ENCODE data around the gene CALCOCO1.
"Not testable (repeated sequence)": the region's sequence is repeated elsewhere in the genome, so short reads cannot be mapped to it uniquely, and the experiment has no call there.

CALCOCO1 gene

GRCh38 chr12:53727310-53728041 is at the start of gene CALCOCO1:
Gene CALCOCO1, minus strand, starts transcription at chr12:53727452. Its CDS starts 2,210 bp downstream, at chr12:53725242.
- peak; percentile 86 to 94 (median 89) for DNase-seq

- no peak for DNase-seq
These were observed 49.6 kb upstream of the CALCOCO1 start for GRCh38 chr12:53776872-53777271.

DNA sequence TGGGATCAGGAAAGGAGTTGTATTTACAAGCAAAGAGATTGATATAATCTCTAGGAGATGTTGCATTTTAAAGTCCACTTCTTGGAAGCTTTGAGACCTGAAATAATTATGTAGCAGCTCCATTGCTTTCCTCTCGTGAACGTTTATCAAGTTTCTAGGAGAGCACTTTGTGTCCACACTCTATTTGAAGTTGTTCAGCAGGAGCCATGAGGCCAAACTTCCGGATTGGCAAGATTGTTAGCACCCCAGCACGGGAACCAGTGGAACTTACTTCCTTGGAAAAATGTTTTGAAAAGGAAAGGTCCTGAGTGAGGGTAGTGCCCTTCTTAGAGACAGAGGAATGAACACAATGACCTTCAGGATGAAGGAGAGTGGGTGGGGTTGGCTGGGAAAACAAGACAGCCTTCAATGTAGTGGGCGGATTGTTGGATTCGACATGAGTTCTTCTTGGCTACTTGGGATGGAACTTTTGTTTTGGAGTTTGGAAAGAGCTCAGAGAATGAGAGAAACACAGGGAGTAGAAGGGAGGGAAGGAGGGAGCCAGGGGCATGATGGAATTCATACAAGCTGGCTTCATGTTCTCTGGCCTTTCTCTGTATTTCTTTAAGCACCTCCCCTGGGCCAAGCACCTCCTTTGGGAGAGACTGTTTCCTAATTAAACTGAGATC is 48.4 kb upstream of the CALCOCO1 start:
- DNase-seq, result no peak

DNA sequence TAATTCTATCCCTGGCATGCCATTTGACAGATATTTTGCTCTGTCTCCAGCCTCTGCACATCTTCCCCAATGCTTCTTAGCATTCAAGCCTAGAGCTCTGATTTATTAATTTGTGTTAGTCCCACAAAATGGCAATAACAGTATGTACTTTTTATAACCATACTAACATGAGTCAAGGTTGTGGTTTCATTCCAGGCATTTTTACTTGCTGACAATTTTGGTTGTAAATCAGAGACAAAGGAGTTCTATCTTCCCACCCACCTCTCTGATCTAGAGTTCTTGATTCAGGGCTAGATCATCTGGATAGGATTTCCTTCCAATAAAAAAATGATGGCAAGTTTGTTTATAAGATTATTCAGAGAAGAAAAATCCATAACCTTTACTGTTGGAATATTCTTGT is 43.0 kb upstream of the CALCOCO1 start:
- no peak for DNase-seq

DNA sequence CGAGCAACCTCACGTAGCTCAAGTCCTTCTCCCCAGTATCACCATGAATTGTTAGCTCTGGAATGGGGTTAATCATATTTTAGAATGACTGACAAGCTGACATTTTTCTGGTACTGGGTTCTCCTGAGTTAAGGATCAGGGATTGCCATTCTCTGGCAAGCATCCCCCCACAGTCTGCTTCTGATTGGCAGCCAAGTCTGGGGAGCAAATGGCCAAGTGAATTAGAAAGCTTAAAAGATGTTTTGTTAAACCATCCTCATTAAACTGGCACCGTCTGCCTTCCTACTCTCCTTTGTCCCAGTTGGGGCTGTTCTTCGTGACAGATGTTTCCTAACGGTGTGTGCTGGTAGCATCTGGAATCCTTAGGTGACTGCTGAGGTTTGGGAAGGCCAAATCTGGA is 41.7 kb upstream of the CALCOCO1 start:
- no peak for DNase-seq

DNA sequence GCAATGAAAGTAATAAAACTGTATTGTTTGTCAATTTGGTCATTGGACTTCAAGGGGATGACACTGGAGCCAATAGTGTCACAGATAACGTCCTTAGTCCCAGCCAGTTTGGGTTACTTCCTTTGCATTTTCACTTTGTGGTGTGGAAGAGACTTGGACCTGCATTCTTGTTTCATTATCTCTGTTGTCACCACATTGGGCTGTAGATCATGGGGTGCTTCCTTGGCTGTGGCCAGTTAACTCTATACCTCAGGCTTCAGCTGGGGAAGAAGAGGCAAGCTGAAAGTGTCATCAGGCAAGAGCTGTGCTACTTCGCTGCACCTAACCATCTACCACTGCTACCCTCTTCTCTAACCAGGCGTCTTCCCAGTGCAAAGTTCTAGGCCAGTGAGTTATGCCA is 39.6 kb upstream of the CALCOCO1 start:
- DNase-seq, result no peak

- no peak for DNase-seq
These were observed 38.6 kb upstream of the CALCOCO1 start for GRCh38 chr12:53765891-53766290.

- DNase-seq, result no peak
These were observed 37.4 kb upstream of the CALCOCO1 start for GRCh38 chr12:53764615-53765014.

- not testable (repeated sequence) for DNase-seq
These were observed 35.5 kb upstream of the CALCOCO1 start for GRCh38 chr12:53762793-53763192.

DNA sequence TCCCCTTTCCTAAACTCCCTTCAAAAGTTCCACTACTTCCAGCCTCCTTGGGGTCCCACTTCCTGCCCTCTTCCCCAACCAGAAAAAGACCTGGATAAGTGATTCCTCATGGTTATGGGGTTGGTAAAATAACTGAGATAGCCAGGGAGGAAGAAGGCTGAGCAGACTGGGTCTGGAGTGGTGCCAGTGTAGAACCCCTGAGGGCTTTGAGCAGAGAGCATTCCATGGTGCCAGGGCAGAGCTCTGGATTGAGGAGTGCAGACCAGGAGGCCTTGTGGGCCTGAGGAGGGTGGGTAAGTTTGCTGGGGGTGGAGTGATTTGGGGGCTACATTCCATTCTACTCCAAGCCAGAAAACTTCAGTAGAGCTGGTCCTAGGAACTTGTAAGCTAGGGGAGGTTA is 34.1 kb upstream of the CALCOCO1 start:
- no peak for DNase-seq

DNA sequence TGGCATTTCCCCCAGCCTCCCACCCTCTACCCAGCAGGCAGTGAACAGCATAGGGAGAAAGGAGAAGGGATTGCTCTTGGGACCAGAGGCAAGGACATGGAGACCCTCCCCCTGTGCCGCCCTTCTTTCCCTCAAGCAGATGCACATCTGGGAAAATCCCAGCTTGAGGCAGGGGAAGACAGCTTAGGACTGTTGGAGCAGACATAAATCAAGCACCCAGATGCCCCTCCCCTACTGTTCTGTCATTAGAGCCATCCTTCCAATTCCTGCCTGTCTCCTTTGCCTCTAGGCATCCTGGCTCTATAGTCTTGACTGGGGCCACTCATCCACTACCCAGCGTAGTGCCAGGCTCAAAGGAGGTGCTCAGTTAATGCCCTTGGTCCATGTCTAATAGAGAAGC is 32.0 kb upstream of the CALCOCO1 start:
- no peak for DNase-seq

DNA sequence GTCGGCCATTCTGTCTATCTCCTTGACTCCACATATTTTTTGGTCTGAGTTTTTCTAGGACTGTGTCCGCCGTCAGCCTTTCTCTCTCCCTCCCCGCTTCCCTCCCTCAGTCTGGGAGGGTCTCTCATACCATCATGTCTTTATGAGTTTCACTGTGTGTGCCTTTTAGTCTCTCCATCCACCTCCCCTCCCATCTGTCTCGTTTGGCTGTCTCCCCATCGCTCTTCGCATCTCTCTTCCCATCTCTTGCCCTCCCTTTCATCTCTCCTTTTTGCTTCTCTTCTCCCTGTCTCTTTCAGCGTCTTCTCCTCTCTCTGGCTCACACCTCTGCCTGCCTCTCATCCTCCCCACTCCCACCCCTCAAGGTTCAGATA is 31.5 kb upstream of the CALCOCO1 start:
- DNase-seq, result no peak

GRCh38 chr12:53758081-53758729 is 31.0 kb upstream of the CALCOCO1 start:
- DNase-seq, result no peak

- peak; percentile 56 to 67 (median 66) for DNase-seq
These were observed 30.0 kb upstream of the CALCOCO1 start for GRCh38 chr12:53757101-53757770.

GRCh38 chr12:53756300-53757100 is 29.2 kb upstream of the CALCOCO1 start:
- no peak for DNase-seq

DNA sequence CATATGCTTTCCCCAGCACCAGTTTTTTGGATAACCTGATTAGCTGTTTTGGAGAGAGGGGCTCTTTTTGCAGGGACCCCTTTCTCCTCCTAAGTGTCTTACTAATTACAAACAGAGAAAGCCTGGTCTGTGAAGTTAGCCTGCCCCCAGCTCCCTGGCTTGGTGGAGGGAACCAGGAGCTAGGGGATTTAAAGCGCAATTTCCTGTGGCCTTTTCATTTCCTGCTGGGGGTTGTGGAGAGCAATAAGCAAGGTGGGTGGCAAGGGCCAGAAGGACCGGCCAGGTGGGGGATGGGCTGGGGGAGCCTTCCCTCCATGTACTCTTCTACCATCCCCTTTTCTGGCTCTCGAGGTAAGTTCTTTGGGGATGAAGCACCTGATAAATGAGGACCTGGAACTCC is 28.6 kb upstream of the CALCOCO1 start:
- DNase-seq, result no peak

DNA sequence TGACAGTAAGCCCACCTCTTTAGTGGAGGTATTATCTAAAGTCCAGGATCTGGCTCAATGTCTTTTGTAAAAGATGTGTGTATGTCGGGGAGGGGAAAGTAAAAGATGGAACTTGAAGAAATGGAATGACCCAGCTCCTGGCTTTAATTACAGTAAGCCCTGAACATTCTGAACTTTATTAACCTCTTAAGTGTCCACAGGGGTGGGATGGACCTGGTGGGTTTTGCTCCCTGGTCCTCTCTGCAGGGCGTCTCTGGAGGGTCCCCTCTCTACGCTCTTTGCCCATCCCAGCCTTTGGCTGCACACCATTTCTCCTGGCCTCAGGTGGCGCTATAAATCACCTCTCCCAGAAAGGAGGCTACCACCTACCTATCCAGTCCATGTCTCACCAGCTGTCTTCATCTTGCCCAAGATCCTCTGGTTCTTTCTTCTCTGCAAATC is 28.2 kb upstream of the CALCOCO1 start:
- no peak for DNase-seq

DNA sequence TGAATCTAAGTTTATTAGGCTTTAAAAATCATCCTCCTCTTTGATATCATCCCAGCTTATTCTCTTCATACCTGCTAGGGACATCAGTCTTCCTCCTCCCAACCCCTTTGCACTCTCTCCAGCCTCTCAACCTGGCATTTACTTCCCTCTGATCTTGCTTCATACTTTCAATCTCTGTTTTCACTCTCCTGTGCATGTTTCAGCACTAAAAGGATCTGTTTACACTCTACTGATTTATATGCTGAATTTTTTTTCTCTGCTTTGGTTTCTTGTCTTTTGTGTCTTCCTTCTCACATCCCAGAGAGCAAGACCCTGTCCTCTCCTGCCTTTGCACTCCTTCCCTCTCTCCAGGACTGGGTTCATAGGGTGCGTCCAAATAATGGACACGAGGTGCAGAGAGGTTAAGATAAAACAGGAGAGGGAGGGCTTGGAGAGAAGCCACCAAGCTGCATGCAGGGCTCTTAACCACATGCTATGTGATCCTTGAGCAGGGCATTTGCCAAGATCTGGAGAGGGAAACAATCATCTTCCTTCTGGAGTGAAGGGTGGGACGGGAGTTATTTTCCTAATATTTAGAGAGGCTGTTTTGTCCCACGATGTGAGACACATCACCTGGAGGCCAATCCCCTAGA is 27.5 kb upstream of the CALCOCO1 start:
- DNase-seq, result no peak

DNA sequence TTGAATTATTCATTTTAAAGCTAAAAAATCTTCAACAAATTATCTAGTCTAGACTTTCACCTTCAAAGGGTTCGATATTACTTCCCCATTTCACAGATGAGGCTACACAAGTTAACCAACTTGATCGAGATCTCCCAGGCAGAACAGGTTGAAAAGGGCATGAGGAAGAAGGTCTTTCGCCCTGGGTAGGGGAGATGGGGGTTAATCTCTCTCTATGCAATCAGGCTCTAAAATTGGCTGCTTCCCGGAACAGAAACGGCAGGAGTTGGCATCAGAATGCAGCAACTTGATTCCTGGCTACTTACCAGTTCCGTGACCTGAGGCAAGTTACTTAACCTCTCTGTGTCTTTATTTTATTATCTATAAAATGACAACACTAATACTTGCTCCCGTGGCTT is 26.9 kb upstream of the CALCOCO1 start:
- DNase-seq, result no peak

GRCh38 chr12:53752621-53753020 is 25.4 kb upstream of the CALCOCO1 start:
- DNase-seq, result no peak

GRCh38 chr12:53752192-53752601 is 24.9 kb upstream of the CALCOCO1 start:
- DNase-seq, result no peak
